ENCODE results near the gene CDH4. TPM values are rescaled to one million over a fixed set of nuclear protein-coding genes. Genes with fewer than 3 reads are reported as not detected.
"Not testable (repeated sequence)": the region's sequence is repeated elsewhere in the genome, so short reads cannot be mapped to it uniquely, and the experiment has no call there.

CDH4 gene
- total RNA-seq, 2 experiments from 2014 or later = 0.10 to 0.21 TPM

DNA sequence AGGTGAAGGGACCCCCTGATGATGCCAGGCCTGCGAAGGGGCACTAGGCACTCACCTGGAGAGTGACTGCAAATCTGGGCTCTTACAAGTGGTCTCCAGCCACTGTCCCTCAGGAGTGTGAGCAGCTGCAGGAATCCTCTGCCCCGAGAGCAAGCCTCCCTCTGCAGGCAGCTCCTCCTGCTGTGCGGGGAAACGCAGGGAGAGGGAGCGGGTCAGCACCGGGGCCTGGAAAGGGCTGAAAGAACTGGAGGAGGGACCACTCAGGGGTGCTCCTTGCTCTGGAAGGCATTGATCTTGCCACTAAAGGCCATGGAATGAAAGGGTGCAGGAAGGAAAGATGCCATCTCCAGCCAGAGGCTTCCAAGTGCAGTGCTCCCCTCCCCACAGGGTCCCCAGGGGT, 168.0 kb downstream of the CDH4 start:
- CTCF ChIA-PET = no interaction called here
- Mint-ChIP-seq H3K4me3 (no peak overlapping the region), H3K4me1 (ENCODE audit: low read depth) (no peaks in the 10 kb centered on the region), H3K27me3 (no peaks in the 10 kb centered on the region), H3K36me3 (no peaks in the 10 kb centered on the region), H3K27ac (no peak overlapping the region), H3K9me3 (peaks cover 2% of the 10 kb centered on the region)
- POLR2A ChIA-PET = no interaction called here
- intact Hi-C loops (cut with micrococcal nuclease) = no loop called here
- no peak for DNase-seq

DNA sequence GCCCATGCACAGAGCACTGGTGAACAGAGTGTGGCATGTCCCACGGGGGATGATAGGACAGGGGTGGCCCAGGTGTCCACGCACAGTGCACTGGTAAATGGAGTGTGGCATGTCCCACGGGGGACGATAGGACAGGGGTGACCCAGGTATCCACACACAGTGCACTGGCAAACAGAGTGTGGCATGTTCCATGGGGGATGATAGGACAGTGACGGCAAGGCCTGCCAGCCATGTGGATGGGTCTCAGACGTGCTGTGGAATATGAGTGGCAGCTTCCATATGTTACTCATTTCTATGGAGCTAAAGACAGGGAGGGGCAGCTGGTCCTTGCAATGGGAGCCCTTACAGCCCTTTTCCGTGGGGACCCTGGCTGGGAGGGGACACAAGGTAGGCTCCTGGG, 168.7 kb downstream of the CDH4 start:
- no peak overlapping the region for H3K4me3 Mint-ChIP-seq
- no peaks in the 10 kb centered on the region for H3K36me3 Mint-ChIP-seq
- no peaks in the 10 kb centered on the region for H3K27me3 Mint-ChIP-seq
- CTCF ChIA-PET = no interaction called here
- no peak for DNase-seq
- H3K27ac Mint-ChIP-seq = no peak overlapping the region
- POLR2A ChIA-PET = no interaction called here
- H3K4me1 Mint-ChIP-seq (ENCODE audit: low read depth) = no peaks in the 10 kb centered on the region
- intact Hi-C loops (cut with micrococcal nuclease) = no loop called here
- H3K9me3 Mint-ChIP-seq = no peaks in the 10 kb centered on the region

DNA sequence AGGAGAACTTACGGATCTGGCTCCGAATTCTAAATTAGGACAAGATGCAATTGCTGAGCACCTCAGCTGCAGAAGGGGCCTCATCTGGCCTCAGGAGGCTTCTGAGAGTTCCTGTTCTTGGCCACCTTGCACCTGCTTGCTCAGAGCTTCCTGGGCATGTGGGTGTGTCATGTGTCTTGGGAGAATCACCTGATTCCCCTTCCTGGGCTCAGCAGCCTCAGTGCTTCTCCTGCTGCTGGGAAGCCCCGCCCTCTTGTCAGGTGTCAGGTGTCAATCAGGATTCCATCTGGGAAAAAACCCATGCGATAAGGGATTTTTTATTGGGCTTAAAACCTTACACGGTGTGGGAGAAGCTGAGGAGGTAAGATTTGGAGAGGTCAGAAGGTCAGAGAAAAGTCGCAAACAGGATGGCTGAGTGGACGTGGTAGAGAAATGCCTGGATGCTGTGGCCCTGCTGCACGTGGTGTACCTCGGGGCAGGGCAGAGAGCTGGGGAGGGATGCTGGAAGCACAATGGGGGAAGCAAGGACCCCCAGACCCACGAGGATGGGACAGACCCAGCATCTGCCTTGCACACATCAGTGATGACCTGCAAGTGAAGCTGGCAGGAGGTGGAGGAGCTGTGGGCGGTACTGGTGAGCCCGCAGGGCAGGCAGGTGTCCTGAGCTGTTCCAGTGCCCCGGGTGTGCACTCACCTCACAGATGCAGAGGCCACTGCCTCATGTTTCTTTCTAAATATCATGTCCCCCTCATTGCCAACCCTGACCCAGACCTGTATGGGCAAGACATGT, 170.8 kb downstream of the CDH4 start:
- CTCF ChIA-PET = no interaction called here
- no peaks in the 10 kb centered on the region for H3K4me1 Mint-ChIP-seq (ENCODE audit: low read depth)
- intact Hi-C loops (cut with micrococcal nuclease) = no loop called here

DNA sequence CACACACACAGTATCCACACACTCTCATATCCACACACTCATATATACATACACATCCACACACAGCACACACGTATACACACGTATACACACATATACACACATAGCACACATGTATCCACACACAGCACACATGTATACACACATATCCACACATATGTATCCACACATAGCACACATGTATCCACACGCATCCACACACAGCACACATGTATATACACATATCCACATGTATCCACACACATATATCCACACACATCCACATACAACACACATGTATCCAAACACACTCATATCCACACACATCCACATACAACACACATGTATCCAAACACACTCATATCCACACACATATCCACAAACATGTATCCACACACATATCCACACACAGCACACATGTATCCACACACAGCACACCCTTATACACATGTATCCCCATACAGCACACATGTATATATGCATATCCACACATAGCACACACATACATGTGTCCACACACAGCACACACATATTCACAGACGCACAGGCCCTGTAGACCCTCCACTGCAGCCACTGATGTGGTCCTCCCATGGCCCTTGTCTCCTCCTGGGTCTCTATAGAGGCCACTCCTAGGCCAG, 172.1 kb downstream of the CDH4 start:
- no peaks in the 10 kb centered on the region for H3K4me1 Mint-ChIP-seq (ENCODE audit: low read depth)
- no peak for DNase-seq
- POLR2A ChIA-PET = no interaction called here
- H3K4me3 Mint-ChIP-seq = no peak overlapping the region
- H3K36me3 Mint-ChIP-seq = no peaks in the 10 kb centered on the region
- no peaks in the 10 kb centered on the region for H3K9me3 Mint-ChIP-seq
- H3K27me3 Mint-ChIP-seq = no peaks in the 10 kb centered on the region
- CTCF ChIA-PET = no interaction called here
- H3K27ac Mint-ChIP-seq = no peak overlapping the region
- intact Hi-C loops (cut with micrococcal nuclease) = no loop called here

More for the DNA sequence above, 170.8 kb downstream of the CDH4 start:
- Mint-ChIP-seq H3K27ac (no peak overlapping the region), H3K27me3 (no peaks in the 10 kb centered on the region), H3K4me3 (no peak overlapping the region), H3K9me3 (no peaks in the 10 kb centered on the region), H3K36me3 (no peaks in the 10 kb centered on the region)
- DNase-seq = no peak
- POLR2A ChIA-PET = no interaction called here

DNA sequence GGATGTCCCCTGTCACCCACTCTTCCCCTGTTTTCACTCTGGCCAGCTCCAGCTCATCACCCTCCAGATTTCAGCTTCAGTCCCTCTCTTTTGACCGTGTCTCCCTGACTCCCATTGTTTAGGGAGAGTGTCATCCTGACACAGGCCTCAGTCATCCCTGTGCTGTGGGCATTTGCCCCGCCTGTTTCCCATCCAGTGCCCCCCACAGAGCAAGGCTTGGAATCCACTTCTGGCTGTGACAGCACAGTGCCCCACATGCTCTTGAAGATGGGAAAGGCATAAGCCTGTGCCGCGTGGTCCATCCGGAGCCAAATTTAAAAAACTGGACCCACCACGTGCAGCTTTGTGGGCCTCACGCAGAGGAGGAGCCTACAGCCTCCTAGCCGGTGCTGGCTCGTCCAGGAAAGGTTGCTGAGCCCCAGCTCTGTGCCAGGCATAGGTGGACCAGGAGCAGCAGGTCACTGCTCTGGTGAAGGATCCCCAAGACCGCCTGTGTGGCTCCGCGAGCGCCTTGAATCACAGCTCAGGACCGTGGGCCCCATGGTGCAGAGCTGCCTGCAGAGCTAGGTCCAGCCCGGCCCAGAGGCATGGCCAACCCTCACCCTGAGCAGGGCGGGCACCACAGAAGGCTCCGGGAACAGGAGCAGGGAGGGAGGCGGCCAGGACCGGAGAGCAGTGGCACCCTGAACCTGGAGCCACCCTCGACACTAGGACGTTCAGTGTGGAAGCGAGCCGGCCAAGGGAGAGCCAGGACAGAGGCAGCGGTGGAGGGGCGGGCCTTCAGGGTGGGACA, 172.8 kb downstream of the CDH4 start:
- Mint-ChIP-seq H3K27me3 (no peaks in the 10 kb centered on the region), H3K9me3 (no peaks in the 10 kb centered on the region), H3K4me3 (no peak overlapping the region), H3K36me3 (no peaks in the 10 kb centered on the region), H3K27ac (no peak overlapping the region), H3K4me1 (ENCODE audit: low read depth) (no peaks in the 10 kb centered on the region)
- ChIA-PET CTCF (no interaction called here), POLR2A (no interaction called here)
- DNase-seq = no peak
- intact Hi-C loops (cut with micrococcal nuclease) = no loop called here

DNA sequence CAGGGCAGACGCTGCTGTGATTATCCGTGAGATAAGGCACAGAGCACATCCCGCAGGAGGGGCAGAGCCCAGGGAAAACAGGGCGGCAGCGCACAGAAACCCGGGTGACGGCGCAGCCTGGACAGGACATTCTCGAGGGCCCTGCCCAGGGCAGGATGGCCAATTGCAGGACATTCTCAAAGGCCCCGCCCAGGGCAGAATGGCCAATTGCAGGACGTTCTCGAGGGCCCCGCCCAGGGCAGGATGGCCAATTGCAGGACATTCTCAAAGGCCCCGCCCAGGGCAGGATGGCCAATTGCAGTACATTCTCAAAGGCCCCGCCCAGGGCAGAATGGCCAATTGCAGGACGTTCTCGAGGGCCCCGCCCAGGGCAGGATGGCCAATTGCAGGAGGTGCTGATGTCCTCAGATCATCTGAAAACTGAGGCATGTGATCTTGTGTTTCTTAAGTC, 173.5 kb downstream of the CDH4 start:
- H3K4me3 Mint-ChIP-seq; H3K27me3 Mint-ChIP-seq; DNase-seq; H3K36me3 Mint-ChIP-seq; H3K27ac Mint-ChIP-seq; POLR2A ChIA-PET; H3K4me1 Mint-ChIP-seq (ENCODE audit: low read depth); H3K9me3 Mint-ChIP-seq; CTCF ChIA-PET; intact Hi-C loops (cut with micrococcal nuclease): not testable (repeated sequence)

DNA sequence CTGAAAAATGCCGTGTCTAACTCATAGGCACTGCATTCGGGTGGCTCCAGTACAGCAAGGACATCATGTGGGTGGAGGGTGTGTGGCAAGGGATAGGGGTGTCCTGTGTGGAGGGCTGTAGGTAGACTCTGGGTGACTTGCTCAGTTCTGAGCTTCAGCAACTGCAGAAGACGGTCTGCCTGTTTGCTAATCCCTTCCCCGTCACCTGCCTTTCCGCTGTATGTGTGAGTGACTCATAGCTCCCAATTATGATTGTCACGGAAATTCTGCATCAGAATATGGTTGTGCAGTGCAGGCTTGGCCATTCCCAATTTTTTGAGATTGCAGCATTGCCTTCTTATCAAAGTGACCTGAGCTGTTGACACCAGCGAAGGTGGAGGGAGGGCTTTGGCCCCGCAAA, 174.3 kb downstream of the CDH4 start:
- no peak overlapping the region for H3K4me3 Mint-ChIP-seq
- H3K27me3 Mint-ChIP-seq = no peaks in the 10 kb centered on the region
- POLR2A ChIA-PET = no interaction called here
- H3K27ac Mint-ChIP-seq = no peak overlapping the region
- H3K4me1 Mint-ChIP-seq (ENCODE audit: low read depth) = no peaks in the 10 kb centered on the region
- no peaks in the 10 kb centered on the region for H3K36me3 Mint-ChIP-seq
- no peak for DNase-seq
- no peaks in the 10 kb centered on the region for H3K9me3 Mint-ChIP-seq
- intact Hi-C loops (cut with micrococcal nuclease) = no loop called here
- CTCF ChIA-PET = no interaction called here

DNA sequence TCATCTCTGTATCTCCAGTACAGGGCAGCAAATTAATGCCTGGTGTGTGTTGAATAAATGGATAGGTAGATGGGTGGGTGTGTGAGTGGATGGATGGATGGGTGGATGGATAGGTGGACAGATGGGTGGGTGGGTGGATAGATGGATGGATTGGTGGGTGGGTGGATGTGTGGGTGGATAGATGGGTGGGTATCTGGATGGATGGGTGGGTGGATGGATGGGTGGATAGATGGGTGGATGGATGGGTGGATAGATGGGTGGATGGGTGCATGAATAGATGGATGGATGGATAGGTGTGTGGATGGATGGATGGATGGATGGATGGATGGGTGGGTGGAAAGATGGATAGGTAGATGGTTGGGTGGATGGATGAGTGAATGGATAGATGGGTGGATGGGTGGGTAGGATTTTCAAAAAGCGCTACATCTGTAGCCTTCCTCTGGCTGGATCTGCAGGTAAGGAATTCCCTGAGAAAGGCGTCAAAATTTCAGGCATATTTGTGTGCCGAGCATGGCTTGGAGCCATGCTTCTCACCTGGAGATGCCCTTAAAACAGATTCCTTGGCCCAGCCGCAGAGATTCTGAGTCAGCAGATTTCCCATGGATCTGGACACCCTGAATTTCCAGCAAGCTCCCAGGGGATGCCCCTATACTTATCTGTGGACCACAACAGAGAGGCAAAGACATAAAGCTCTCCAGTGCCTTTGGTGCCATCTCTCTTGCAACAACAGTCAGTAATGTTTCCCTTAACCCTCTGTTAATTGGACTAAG, 177.6 kb downstream of the CDH4 start:
- ChIA-PET POLR2A (no interaction called here), CTCF (no interaction called here)
- H3K9me3 Mint-ChIP-seq = no peaks in the 10 kb centered on the region
- H3K4me3 Mint-ChIP-seq = no peak overlapping the region
- intact Hi-C loops (cut with micrococcal nuclease) = no loop called here
- no peak overlapping the region for H3K27ac Mint-ChIP-seq
- DNase-seq = no peak
- peaks cover 1% of the 10 kb centered on the region for H3K27me3 Mint-ChIP-seq
- H3K4me1 Mint-ChIP-seq (ENCODE audit: low read depth) = no peaks in the 10 kb centered on the region
- H3K36me3 Mint-ChIP-seq = no peaks in the 10 kb centered on the region

DNA sequence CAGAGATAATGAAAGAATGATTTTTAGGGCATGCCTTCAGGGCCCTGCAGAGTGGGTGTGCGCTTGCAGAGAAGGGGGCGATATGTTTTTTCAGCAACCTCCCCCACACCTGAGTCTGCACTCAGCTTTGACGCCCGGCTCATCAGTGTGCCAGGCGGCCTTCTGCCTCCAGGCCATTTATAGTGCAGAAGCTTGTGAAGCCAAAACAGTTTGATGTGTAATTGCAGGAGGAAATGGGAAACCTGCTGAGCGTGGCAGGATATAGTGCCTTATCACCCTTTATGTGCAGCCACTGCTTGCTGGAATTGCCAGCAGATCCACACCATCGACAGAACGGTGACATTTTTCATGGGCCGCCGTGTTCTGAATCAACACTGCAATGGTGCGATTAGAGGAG, 178.2 kb downstream of the CDH4 start:
- no peak overlapping the region for H3K4me3 Mint-ChIP-seq
- no peaks in the 10 kb centered on the region for H3K4me1 Mint-ChIP-seq (ENCODE audit: low read depth)
- POLR2A ChIA-PET = no interaction called here
- intact Hi-C loops (cut with micrococcal nuclease) = no loop called here
- H3K27me3 Mint-ChIP-seq = peaks cover 2% of the 10 kb centered on the region
- CTCF ChIA-PET = no interaction called here
- H3K27ac Mint-ChIP-seq = no peak overlapping the region
- H3K9me3 Mint-ChIP-seq = no peaks in the 10 kb centered on the region
- H3K36me3 Mint-ChIP-seq = no peaks in the 10 kb centered on the region
- no peak for DNase-seq

DNA sequence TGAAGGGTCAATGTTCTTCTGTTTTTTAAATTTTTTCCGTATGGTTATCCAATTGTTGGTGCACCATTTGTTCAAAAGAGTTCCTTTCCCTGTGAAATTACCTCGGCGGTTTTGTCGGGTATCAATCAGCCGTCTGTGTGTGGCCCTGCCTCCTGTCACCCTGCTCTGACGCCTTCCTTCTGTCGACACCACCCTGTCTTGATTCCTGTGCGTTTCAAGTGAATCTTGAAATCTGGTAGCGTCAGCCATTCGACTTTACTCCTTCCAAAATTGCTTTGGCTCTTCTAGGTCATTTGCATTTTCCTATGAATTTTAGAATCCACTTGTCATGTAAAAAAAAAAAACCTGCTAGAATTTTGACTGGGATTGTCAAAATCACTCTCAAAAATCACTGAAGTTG, 181.1 kb downstream of the CDH4 start:
- intact Hi-C loops (cut with micrococcal nuclease) = no loop called here
- H3K27me3 Mint-ChIP-seq = peaks cover 6% of the 10 kb centered on the region
- H3K36me3 Mint-ChIP-seq = no peaks in the 10 kb centered on the region
- H3K4me3 Mint-ChIP-seq = no peak overlapping the region
- ChIA-PET POLR2A (no interaction called here), CTCF (no interaction called here)
- H3K27ac Mint-ChIP-seq = no peak overlapping the region
- H3K9me3 Mint-ChIP-seq = no peaks in the 10 kb centered on the region
- no peak for DNase-seq
- H3K4me1 Mint-ChIP-seq (ENCODE audit: low read depth) = no peaks in the 10 kb centered on the region

DNA sequence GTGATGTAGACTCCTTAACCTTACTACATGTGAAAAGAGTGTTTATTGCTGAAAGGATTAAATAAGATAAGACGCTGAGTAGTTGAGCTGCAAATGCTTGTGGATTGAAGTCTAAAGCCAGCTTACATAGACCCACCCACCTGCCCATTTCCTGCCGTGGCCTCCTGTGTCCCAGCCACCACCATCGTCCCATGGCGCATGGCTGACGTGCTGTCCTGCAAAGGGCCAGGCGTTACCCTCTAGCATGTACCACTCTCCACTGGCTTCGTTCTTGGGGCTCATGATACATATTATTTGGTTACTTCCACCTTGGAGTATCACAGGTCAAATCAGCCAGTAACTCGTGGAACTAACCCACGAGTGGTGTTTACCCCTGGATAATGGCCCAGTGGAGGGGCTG, 181.8 kb downstream of the CDH4 start:
- Mint-ChIP-seq H3K9me3 (no peaks in the 10 kb centered on the region), H3K36me3 (no peaks in the 10 kb centered on the region), H3K27me3 (peaks cover 6% of the 10 kb centered on the region), H3K27ac (no peak overlapping the region), H3K4me1 (ENCODE audit: low read depth) (no peaks in the 10 kb centered on the region), H3K4me3 (no peak overlapping the region)
- CTCF ChIA-PET = no interaction called here
- POLR2A ChIA-PET = no interaction called here
- no peak for DNase-seq
- intact Hi-C loops (cut with micrococcal nuclease) = no loop called here

DNA sequence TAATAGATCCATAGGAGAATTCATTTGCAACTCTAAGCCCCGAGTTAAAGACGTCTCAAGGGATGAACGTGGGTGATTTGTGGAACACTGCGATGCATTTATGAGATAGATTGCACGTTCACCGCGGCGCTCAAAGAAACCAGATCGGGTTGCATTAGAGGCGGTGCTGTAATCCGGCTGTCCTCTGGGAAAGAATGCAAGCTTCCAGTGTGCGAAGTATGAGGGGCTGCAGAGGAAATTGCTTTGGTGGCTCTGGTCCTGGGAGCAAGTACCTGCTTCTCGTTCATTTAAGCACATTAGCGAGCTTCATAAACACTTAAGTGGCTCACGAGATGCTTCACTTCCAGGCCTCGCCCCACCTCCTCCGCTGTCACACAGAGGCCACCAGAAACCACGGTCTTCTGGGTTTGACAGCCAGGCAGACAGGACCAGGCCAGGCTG, 182.3 kb downstream of the CDH4 start:
- CTCF ChIA-PET = no interaction called here
- H3K27ac Mint-ChIP-seq = no peak overlapping the region

More for the DNA sequence above, 182.3 kb downstream of the CDH4 start:
- Mint-ChIP-seq H3K9me3 (no peaks in the 10 kb centered on the region), H3K4me1 (ENCODE audit: low read depth) (no peaks in the 10 kb centered on the region), H3K4me3 (no peak overlapping the region), H3K27me3 (peaks cover 6% of the 10 kb centered on the region), H3K36me3 (no peaks in the 10 kb centered on the region)
- POLR2A ChIA-PET = no interaction called here
- DNase-seq = no peak
- intact Hi-C loops (cut with micrococcal nuclease) = no loop called here
